ENCODE results near the gene TBPL2.
"Not testable (repeated sequence)": the region's sequence is repeated elsewhere in the genome, so short reads cannot be mapped to it uniquely, and the experiment has no call there.

The TBPL2 gene

GRCh38 chr14:55423969-55424368, 16.4 kb downstream of the TBPL2 start:
- no peak for DNase-seq (ENCODE audit: low read depth)
- no peak overlapping the region for H3K4me3 ChIP-seq (ENCODE audit: low read length)
- TF ChIP-seq, protein P1, sequence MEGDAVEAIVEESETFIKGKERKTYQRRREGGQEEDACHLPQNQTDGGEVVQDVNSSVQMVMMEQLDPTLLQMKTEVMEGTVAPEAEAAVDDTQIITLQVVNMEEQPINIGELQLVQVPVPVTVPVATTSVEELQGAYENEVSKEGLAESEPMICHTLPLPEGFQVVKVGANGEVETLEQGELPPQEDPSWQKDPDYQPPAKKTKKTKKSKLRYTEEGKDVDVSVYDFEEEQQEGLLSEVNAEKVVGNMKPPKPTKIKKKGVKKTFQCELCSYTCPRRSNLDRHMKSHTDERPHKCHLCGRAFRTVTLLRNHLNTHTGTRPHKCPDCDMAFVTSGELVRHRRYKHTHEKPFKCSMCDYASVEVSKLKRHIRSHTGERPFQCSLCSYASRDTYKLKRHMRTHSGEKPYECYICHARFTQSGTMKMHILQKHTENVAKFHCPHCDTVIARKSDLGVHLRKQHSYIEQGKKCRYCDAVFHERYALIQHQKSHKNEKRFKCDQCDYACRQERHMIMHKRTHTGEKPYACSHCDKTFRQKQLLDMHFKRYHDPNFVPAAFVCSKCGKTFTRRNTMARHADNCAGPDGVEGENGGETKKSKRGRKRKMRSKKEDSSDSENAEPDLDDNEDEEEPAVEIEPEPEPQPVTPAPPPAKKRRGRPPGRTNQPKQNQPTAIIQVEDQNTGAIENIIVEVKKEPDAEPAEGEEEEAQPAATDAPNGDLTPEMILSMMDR (IDR thresholded peaks at IDR 0.05; ENCODE audit: insufficient read depth, low read depth, low read length, missing control alignments) = no peak

- DNase-seq (ENCODE audit: low read depth); H3K4me3 ChIP-seq (ENCODE audit: low read length): not testable (repeated sequence)
Observed at GRCh38 chr14:55422338-55422737, 18.1 kb downstream of the TBPL2 start.

DNA sequence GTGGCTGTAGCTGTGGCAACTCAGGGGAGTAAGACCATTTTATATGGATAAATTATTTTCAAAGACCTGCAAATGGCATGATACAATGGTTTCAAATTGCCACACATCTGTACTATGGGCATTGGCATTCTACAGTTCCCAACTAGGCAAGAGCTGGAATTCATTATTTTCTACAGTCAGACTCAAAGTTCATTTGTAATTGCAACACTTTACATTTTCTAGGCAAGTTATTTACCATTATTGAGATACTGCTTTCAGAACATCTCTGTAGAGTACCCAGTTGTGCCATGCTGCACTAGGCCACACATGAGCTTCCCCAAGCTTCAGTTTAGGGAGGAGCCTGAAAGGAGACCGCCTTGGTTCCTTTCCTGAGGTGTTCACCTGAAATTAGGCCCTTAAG, 20.8 kb downstream of the TBPL2 start:
- TF ChIP-seq, protein P1 (IDR thresholded peaks at IDR 0.05; ENCODE audit: insufficient read depth, low read depth, low read length, missing control alignments) = no peak
- no peak for DNase-seq (ENCODE audit: low read depth)
- H3K4me3 ChIP-seq (ENCODE audit: low read length) = no peak overlapping the region

- TF ChIP-seq, protein P1 (IDR thresholded peaks at IDR 0.05; ENCODE audit: insufficient read depth, low read depth, low read length, missing control alignments) = no peak
- H3K4me3 ChIP-seq (ENCODE audit: low read length) = no peak overlapping the region
- DNase-seq (ENCODE audit: low read depth) = no peak
Observed at GRCh38 chr14:55418411-55418810, 22.0 kb downstream of the TBPL2 start.

GRCh38 chr14:55417955-55418354, 22.5 kb downstream of the TBPL2 start:
- TF ChIP-seq, protein P1 (IDR thresholded peaks at IDR 0.05; ENCODE audit: insufficient read depth, low read depth, low read length, missing control alignments) = no peak
- H3K4me3 ChIP-seq (ENCODE audit: low read length) = no peak overlapping the region
- DNase-seq (ENCODE audit: low read depth) = no peak

GRCh38 chr14:55416866-55417265, 23.6 kb downstream of the TBPL2 start:
- H3K4me3 ChIP-seq (ENCODE audit: low read length) = no peak overlapping the region
- TF ChIP-seq, protein P1 (IDR thresholded peaks at IDR 0.05; ENCODE audit: insufficient read depth, low read depth, low read length, missing control alignments) = peak; percentile 64
- peak; percentile 52 for DNase-seq (ENCODE audit: low read depth)

- no peak overlapping the region for H3K4me3 ChIP-seq (ENCODE audit: low read length)
- TF ChIP-seq, protein P1 (IDR thresholded peaks at IDR 0.05; ENCODE audit: insufficient read depth, low read depth, low read length, missing control alignments) = no peak
- DNase-seq (ENCODE audit: low read depth) = no peak
Observed at GRCh38 chr14:55414551-55414950, 25.9 kb downstream of the TBPL2 start.

All from epithelial cell of esophagus (primary cell).